HEK293 (cell line): ENCODE measurements around the gene NUDCD3.

ENCODE experiments used
- CTCF ChIA-PET: fragments of 350-600 bp; formaldehyde crosslinking; extraction: SDS; loops from one replicate; lab custom pipeline; 2021; ENCODE audit warnings: antibody characterized with exemption; lab: Yijun Ruan, JAX
- POLR2A ChIA-PET: fragments of 300-600 bp; formaldehyde crosslinking; extraction: SDS; loops from one replicate; lab custom pipeline; 2020; ENCODE audit warnings: antibody characterized with exemption, inconsistent platforms; lab: Yijun Ruan, JAX
- H3K27ac ChIP-seq: fragments of 200-500 bp; sonication (Bioruptor generic); 2 replicates; pipeline ENCODE4 v1.5.1; 2014; ENCODE audit warnings: low read depth, low read length, control low read depth, inconsistent platforms; ENCODE audit errors: extremely low read depth
- H3K36me3 ChIP-seq, 2 experiments: fragments of 200-500 bp in 1 of 2; sonication (Bioruptor generic) in 1 of 2; 1 replicate in 1 of 2; 2 replicates in 1 of 2; pipeline ENCODE4 v1.5.1; 2014 to 2017; ENCODE audit warnings: inconsistent platforms in 2 of 2, low read length in 2 of 2; ENCODE audit not compliant: control insufficient read depth in 2 of 2, insufficient read depth in 1 of 2
- H3K4me1 ChIP-seq: fragments of 200-500 bp; sonication (Bioruptor generic); 2 replicates; pipeline ENCODE4 v1.5.1; 2014; ENCODE audit warnings: mild to moderate bottlenecking, low read length, inconsistent platforms; ENCODE audit not compliant: control insufficient read depth, insufficient read depth
- H3K4me3 ChIP-seq: 2 replicates; pipeline ENCODE4 v1.5.1; 2011; ENCODE audit warnings: low read depth, mild to moderate bottlenecking, control low read depth, low read length, moderate library complexity
- H3K9me3 ChIP-seq: fragments of 200-500 bp; sonication (Bioruptor generic); 2 replicates; pipeline ENCODE4 v1.5.1; 2014; ENCODE audit warnings: low read depth, low read length, inconsistent platforms; ENCODE audit not compliant: control insufficient read depth, insufficient read depth
- EGR2 ChIP-seq: fragments of 450-650 bp; formaldehyde crosslinking; IDR thresholded peaks from 2 replicates; pipeline ENCODE4 v1.5.1; 2016; ENCODE audit warnings: low read depth, missing biosample characterization, missing genetic modification characterization
- GLIS1 ChIP-seq: fragments of 450-650 bp; formaldehyde crosslinking; IDR thresholded peaks from 2 replicates; pipeline ENCODE4 v1.5.1; 2016; ENCODE audit warnings: missing biosample characterization, missing genetic modification characterization
- KLF16 ChIP-seq: fragments of 450-650 bp; formaldehyde crosslinking; IDR thresholded peaks from 2 replicates; pipeline ENCODE4 v1.5.1; 2017; ENCODE audit warnings: missing biosample characterization, missing genetic modification characterization
- PRDM1 ChIP-seq: fragments of 450-650 bp; formaldehyde crosslinking; IDR thresholded peaks from 2 replicates; pipeline ENCODE4; 2016; ENCODE audit warnings: missing biosample characterization, missing genetic modification characterization
- PRDM10 ChIP-seq: fragments of 450-650 bp; formaldehyde crosslinking; IDR thresholded peaks from 2 replicates; pipeline ENCODE4 v1.5.1; 2016; ENCODE audit warnings: missing biosample characterization, missing genetic modification characterization
- PRDM6 ChIP-seq: fragments of 450-650 bp; formaldehyde crosslinking; IDR thresholded peaks from 2 replicates; pipeline ENCODE4 v1.5.1; 2017; ENCODE audit warnings: missing biosample characterization, missing genetic modification characterization
- REST ChIP-seq: fragments of 450-650 bp; formaldehyde crosslinking; IDR thresholded peaks from 2 replicates; pipeline ENCODE4 v1.5.1; 2016; ENCODE audit warnings: missing biosample characterization, missing genetic modification characterization
- TRIM28 ChIP-seq: IDR thresholded peaks from 2 replicates; pipeline ENCODE4 v1.6.1; 2011; ENCODE audit warnings: low read length, control low read depth, borderline replicate concordance
- ZBTB11 ChIP-seq: fragments of 450-650 bp; formaldehyde crosslinking; conservative IDR thresholded peaks from 2 replicates; pipeline ENCODE4 v1.5.1; 2016; ENCODE audit warnings: low read depth, missing biosample characterization, missing genetic modification characterization
- ZBTB21 ChIP-seq: fragments of 450-650 bp; formaldehyde crosslinking; IDR thresholded peaks from 2 replicates; pipeline ENCODE4 v1.5.1; 2017; ENCODE audit warnings: missing biosample characterization, missing genetic modification characterization
- ZBTB7A ChIP-seq: fragments of 450-650 bp; formaldehyde crosslinking; IDR thresholded peaks from 2 replicates; pipeline ENCODE4 v1.5.1; 2016; ENCODE audit warnings: low read depth, missing biosample characterization, missing genetic modification characterization
- ZFHX2 ChIP-seq: fragments of 450-650 bp; formaldehyde crosslinking; conservative IDR thresholded peaks from 2 replicates; pipeline ENCODE4 v1.5.1; 2016; ENCODE audit warnings: missing biosample characterization, missing genetic modification characterization
- ZNF112 ChIP-seq: fragments of 450-650 bp; formaldehyde crosslinking; IDR thresholded peaks from 2 replicates; pipeline ENCODE4 v1.5.0; 2017; ENCODE audit warnings: missing biosample characterization, missing genetic modification characterization
- ZNF138 ChIP-seq: fragments of 450-650 bp; formaldehyde crosslinking; IDR thresholded peaks from 2 replicates; pipeline ENCODE4 v1.5.1; 2016; ENCODE audit warnings: missing biosample characterization, missing genetic modification characterization, borderline replicate concordance
- ZNF202 ChIP-seq: fragments of 450-650 bp; formaldehyde crosslinking; IDR thresholded peaks from 2 replicates; pipeline ENCODE4 v1.5.1; 2016; ENCODE audit warnings: missing biosample characterization, missing genetic modification characterization, borderline replicate concordance
- ZNF211 ChIP-seq: fragments of 450-650 bp; formaldehyde crosslinking; IDR thresholded peaks from 2 replicates; pipeline ENCODE4 v1.5.1; 2016; ENCODE audit warnings: low read depth, missing biosample characterization, missing genetic modification characterization
- ZNF311 ChIP-seq: fragments of 450-650 bp; formaldehyde crosslinking; IDR thresholded peaks from 2 replicates; pipeline ENCODE4 v1.5.1; 2017; ENCODE audit warnings: missing biosample characterization, missing genetic modification characterization, borderline replicate concordance
- ZNF394 ChIP-seq: fragments of 450-650 bp; formaldehyde crosslinking; IDR thresholded peaks from 2 replicates; pipeline ENCODE4 v1.5.1; 2016; ENCODE audit warnings: missing biosample characterization, missing genetic modification characterization, mild to moderate bottlenecking, moderate library complexity, borderline replicate concordance
- ZNF558 ChIP-seq: fragments of 450-650 bp; formaldehyde crosslinking; IDR thresholded peaks from 2 replicates; pipeline ENCODE4 v1.5.1; 2016; ENCODE audit warnings: missing biosample characterization, missing genetic modification characterization
- ZNF623 ChIP-seq: fragments of 450-650 bp; formaldehyde crosslinking; IDR thresholded peaks from 2 replicates; pipeline ENCODE4 v1.5.1; 2016; ENCODE audit warnings: missing biosample characterization, missing genetic modification characterization
- ZNF624 ChIP-seq: fragments of 450-650 bp; formaldehyde crosslinking; IDR thresholded peaks from 2 replicates; pipeline ENCODE4 v1.5.1; 2017; ENCODE audit warnings: missing biosample characterization, missing genetic modification characterization
- ZXDB ChIP-seq: fragments of 450-650 bp; formaldehyde crosslinking; IDR thresholded peaks from 2 replicates; pipeline ENCODE4 v1.5.1; 2016; ENCODE audit warnings: missing biosample characterization, missing genetic modification characterization

Gene NUDCD3

GRCh38 chr7:44400033-44400511, 90.4 kb downstream of the NUDCD3 start:
- CTCF ChIA-PET = interaction anchor here (0.5 to 1.5 kb wide), 4 partner anchors 9 to 773 kb away, joined by 3 to 6 read pairs (median 3); no protein-coding TSS in a partner anchor
- peaks cover 0 to 36% of the 10 kb centered on the region in 2 experiments; a peak in 1 of 3 replicates for H3K36me3 ChIP-seq
- peaks cover 14% of the 10 kb centered on the region for H3K4me1 ChIP-seq
- TF ChIP-seq ZNF202 (tag by site-specific recombination) (no peak), GLIS1 (tag by site-specific recombination) (no peak), ZBTB21 (tag by site-specific recombination) (no peak), TRIM28 (no peak), ZNF623 (tag by site-specific recombination) (no peak), ZFHX2 (tag by site-specific recombination) (0 out of 2 replicates have a peak, but pooled peaks have one; percentile 6), ZBTB7A (tag by site-specific recombination) (no peak), EGR2 (tag by site-specific recombination) (0 out of 2 replicates have a peak, but pooled peaks have one; percentile 12), ZNF624 (tag by site-specific recombination) (no peak), ZNF112 (tag by site-specific recombination) (no peak), ZNF211 (no peak), ZNF311 (tag by site-specific recombination) (no peak)
- TF ChIP-seq, all 188 proteins: peak for 2
- Histone ChIP-seq H3K27ac (no peak overlapping the region), H3K4me3 (no peak overlapping the region), H3K9me3 (no peaks in the 10 kb centered on the region)
- POLR2A ChIA-PET = no interaction called here

- Histone ChIP-seq H3K27ac (0 out of 2 replicates have a peak overlapping the region, but pooled peaks have one; percentile 24), H3K9me3 (no peaks in the 10 kb centered on the region), H3K4me1 (peaks cover 14% of the 10 kb centered on the region), H3K4me3 (no peak overlapping the region), H3K36me3 (peaks cover 0 to 28% of the 10 kb centered on the region in 2 experiments; a peak in 1 of 3 replicates)
- POLR2A ChIA-PET = interaction anchor here (0.6 kb wide), 1 partner anchor 11 kb away, joined by 4 read pairs; no protein-coding TSS in a partner anchor
- CTCF ChIA-PET = interaction anchor here (1.5 kb wide), 1 partner anchor 10 kb away, joined by 6 read pairs; no protein-coding TSS in a partner anchor
- no peak for TF ChIP-seq PRDM10 (tag by site-specific recombination)
- peak; percentile 91 for TF ChIP-seq PRDM6 (tag by site-specific recombination)
- TF ChIP-seq ZNF558 (tag by site-specific recombination) = no peak
- peak; percentile 46; the same call in 1 of the 2 replicates for TF ChIP-seq ZXDB
- TF ChIP-seq PRDM1 (tag by site-specific recombination) = no peak; the same call in 1 of the 2 replicates
- TF ChIP-seq ZNF138 (tag by site-specific recombination) = no peak
- TF ChIP-seq REST (tag by site-specific recombination) = peak; percentile 91
- TF ChIP-seq KLF16 (tag by site-specific recombination) = no peak
- TF ChIP-seq ZNF394 (tag by site-specific recombination) = no peak
- no peak for TF ChIP-seq ZBTB11 (tag by site-specific recombination)
Measured at GRCh38 chr7:44398953-44399574, 91.4 kb downstream of the NUDCD3 start.
